A673 (cell line): ENCODE measurements around the gene SLC46A1.
"Not testable (repeated sequence)": the region's sequence is repeated elsewhere in the genome, so short reads cannot be mapped to it uniquely, and the experiment has no call there.

Experiments used
- EZH2 ChIP-seq: fragments of 200-600 bp; sonication (generic); IDR thresholded peaks from 2 replicates; pipeline ENCODE4 v1.6.1; 2017; ENCODE audit warnings: borderline replicate concordance, low read depth, mild to moderate bottlenecking, mixed read lengths, antibody characterized with exemption, low read length; ENCODE audit not compliant: poor library complexity, severe bottlenecking
- TF ChIP-seq, protein P1 (sequence below): fragments of 300-800, 200-600 bp; sonication (generic); conservative IDR thresholded peaks from 2 replicates; pipeline ENCODE4 v1.5.1; 2017; ENCODE audit warnings: low read depth, mild to moderate bottlenecking, antibody characterized with exemption, low read length, moderate library complexity, mixed read lengths

DNA sequence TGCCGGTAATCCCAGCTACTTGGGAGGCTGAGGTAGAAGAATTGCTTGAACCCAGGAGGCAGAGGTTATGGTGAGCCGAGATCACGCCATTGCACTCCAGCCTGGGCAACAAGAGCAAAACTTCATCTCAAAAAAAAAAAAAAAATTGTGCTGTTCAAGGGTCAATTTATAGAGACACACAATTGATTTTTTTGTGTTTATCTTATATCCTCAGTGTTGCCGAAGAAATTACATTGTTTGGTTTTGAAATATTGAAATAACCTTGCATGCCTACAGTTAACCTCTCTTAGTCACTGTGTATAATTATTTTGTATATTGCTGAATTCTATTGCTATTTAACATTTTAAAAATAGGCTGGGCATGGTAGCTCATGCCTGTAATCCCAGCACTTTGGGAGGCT is 22.0 kb upstream of the SLC46A1 start:
- TF ChIP-seq, protein P1, sequence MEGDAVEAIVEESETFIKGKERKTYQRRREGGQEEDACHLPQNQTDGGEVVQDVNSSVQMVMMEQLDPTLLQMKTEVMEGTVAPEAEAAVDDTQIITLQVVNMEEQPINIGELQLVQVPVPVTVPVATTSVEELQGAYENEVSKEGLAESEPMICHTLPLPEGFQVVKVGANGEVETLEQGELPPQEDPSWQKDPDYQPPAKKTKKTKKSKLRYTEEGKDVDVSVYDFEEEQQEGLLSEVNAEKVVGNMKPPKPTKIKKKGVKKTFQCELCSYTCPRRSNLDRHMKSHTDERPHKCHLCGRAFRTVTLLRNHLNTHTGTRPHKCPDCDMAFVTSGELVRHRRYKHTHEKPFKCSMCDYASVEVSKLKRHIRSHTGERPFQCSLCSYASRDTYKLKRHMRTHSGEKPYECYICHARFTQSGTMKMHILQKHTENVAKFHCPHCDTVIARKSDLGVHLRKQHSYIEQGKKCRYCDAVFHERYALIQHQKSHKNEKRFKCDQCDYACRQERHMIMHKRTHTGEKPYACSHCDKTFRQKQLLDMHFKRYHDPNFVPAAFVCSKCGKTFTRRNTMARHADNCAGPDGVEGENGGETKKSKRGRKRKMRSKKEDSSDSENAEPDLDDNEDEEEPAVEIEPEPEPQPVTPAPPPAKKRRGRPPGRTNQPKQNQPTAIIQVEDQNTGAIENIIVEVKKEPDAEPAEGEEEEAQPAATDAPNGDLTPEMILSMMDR, result not testable (repeated sequence)
- not testable (repeated sequence) for TF ChIP-seq EZH2
